ENCODE results near the gene FOXO3. TPM values are rescaled to one million over a fixed set of nuclear protein-coding genes. Genes with fewer than 3 reads are reported as not detected.

FOXO3 gene
- total and polyA plus RNA-seq, 2 of the 8 experiments (the other 6 are each of a cell fraction or from before 2014, with no cell fraction given) = 13.1 to 19.3 TPM

GRCh38 chr6:108591040-108591816 is 30.5 kb downstream of the FOXO3 start:
- H3K4ac ChIP-seq (replicated peaks; ENCODE audit: insufficient read length, low read depth, low read length) = no peak overlapping the region
- peaks cover 8% of the 10 kb centered on the region for H3K79me1 ChIP-seq (ENCODE audit: low read depth, low read length)
- DNase-seq (ENCODE audit: low read depth in 1 of 2, low spot score in 2 of 2) (no peak), FAIRE-seq (no peak)
- no peak overlapping the region for H2AK5ac ChIP-seq (ENCODE audit: low read depth, low read length)
- H2BK5ac ChIP-seq (ENCODE audit: low read depth, low read length) = no peak overlapping the region
- ChIA-PET POLR2A (ENCODE audit: partially characterized antibody) (interaction anchor here (1.0 to 1.1 kb wide), 2 partner anchors 12 to 255 kb away, joined by 3 read pairs; no protein-coding TSS in a partner anchor), CTCF (ENCODE audit: partially characterized antibody) (interaction anchor here (0.6 to 1.0 kb wide), 2 partner anchors 13 to 223 kb away, joined by 3 to 4 read pairs; no protein-coding TSS in a partner anchor)
- no peak overlapping the region for H4K5ac ChIP-seq (ENCODE audit: insufficient read length, low read depth, low read length)
- no peaks in the 10 kb centered on the region for H3K36me3 ChIP-seq (ENCODE audit: control insufficient read depth in 2 of 4, insufficient read depth in 4 of 4, low read length in 3 of 4)
- no peak overlapping the region for H2BK12ac ChIP-seq (ENCODE audit: low read depth, low read length)
- H2BK20ac ChIP-seq (ENCODE audit: low read length) = no peak overlapping the region
- no peak overlapping the region for H2BK15ac ChIP-seq (ENCODE audit: low read length)
- H3K18ac ChIP-seq (ENCODE audit: extremely low read depth, low read length) = no peak overlapping the region
- no peak overlapping the region for H2AFZ ChIP-seq (ENCODE audit: low read length)
- no peaks in the 10 kb centered on the region for H3K9me3 ChIP-seq (ENCODE audit: insufficient read depth in 2 of 2, low read depth in 1 of 2, low read length in 1 of 2)
- H4K8ac ChIP-seq (ENCODE audit: extremely low read depth, insufficient read depth, low read length) = no peak overlapping the region
- no peak overlapping the region for H3K9ac ChIP-seq (replicated peaks in 1 of 4; ENCODE audit: extremely low read depth in 1 of 4, low read depth in 3 of 4, low read length in 3 of 4)
- H4K91ac ChIP-seq (replicated peaks; ENCODE audit: insufficient read length, low read length) = no peak overlapping the region
- H3K4me1 ChIP-seq (replicated peaks in 1 of 4; ENCODE audit: control insufficient read depth in 3 of 4, insufficient read depth in 4 of 4, low read length in 3 of 4) = peaks cover 0 to 17% (median 12%) of the 10 kb centered on the region in 4 experiments; a peak in 6 of 7 replicates
- no peaks in the 10 kb centered on the region for H3K27me3 ChIP-seq (replicated peaks in 1 of 4; ENCODE audit: control insufficient read depth in 3 of 4, extremely low read depth in 1 of 4, insufficient read depth in 3 of 4, low read length in 3 of 4)
- no peak overlapping the region for H3K4me3 ChIP-seq (ENCODE audit: extremely low read depth in 1 of 4, insufficient read depth in 2 of 4, low read depth in 3 of 4, low read length in 4 of 4)
- H3K23ac ChIP-seq (ENCODE audit: insufficient read length) = no peak overlapping the region
- H3K79me2 ChIP-seq (ENCODE audit: control insufficient read depth in 1 of 2, insufficient read depth in 2 of 2, low read length in 2 of 2) = peaks cover 0 to 87% of the 10 kb centered on the region in 2 experiments; a peak in 2 of 4 replicates
- no peak overlapping the region for H3K14ac ChIP-seq (ENCODE audit: insufficient read length)
- H4K20me1 ChIP-seq (replicated peaks in 1 of 2; ENCODE audit: control insufficient read depth in 1 of 2, insufficient read depth in 2 of 2, low read length in 2 of 2) = no peaks in the 10 kb centered on the region
- H2BK120ac ChIP-seq (replicated peaks; ENCODE audit: low read depth, low read length) = no peak overlapping the region
- no peak overlapping the region for H3K56ac ChIP-seq (replicated peaks; ENCODE audit: insufficient read length, low read depth, low read length)
- 87% methylated on average over 8 of the region's 8 CpGs; no CpG with 5 or more reads in 1 of the 2 experiments for WGBS, 2 experiments (ENCODE audit: extremely low coverage in 1 of 2, insufficient coverage in 1 of 2, insufficient read length in 1 of 2, insufficient replicate concordance in 2 of 2, low coverage in 1 of 2, low lambda C conversion rate in 2 of 2, missing lambda C conversion rate in 1 of 2)
- no peaks in the 10 kb centered on the region for H3K23me2 ChIP-seq (ENCODE audit: low read depth, low read length)
- no peak overlapping the region for H3K27ac ChIP-seq (ENCODE audit: low read depth, low read length)
- no peak overlapping the region for H3K4me2 ChIP-seq (ENCODE audit: insufficient read depth in 1 of 2, low read depth in 2 of 2, low read length in 2 of 2)
- TF ChIP-seq EGR1 (IDR thresholded peaks at IDR 0.05; ENCODE audit: borderline replicate concordance, low read depth, low read length) = no peak
- no peak for TF ChIP-seq MAFK (IDR thresholded peaks at IDR 0.05; ENCODE audit: low read depth, low read length)
- TF ChIP-seq RNF2 (IDR thresholded peaks at IDR 0.05; ENCODE audit: borderline replicate concordance, low read depth, low read length, missing control alignments, poor library complexity, severe bottlenecking) = no peak
- TF ChIP-seq SAP30 (IDR thresholded peaks at IDR 0.05; ENCODE audit: insufficient read depth, insufficient replicate concordance, low read length) = no peak
- no peak for TF ChIP-seq TCF12 (IDR thresholded peaks at IDR 0.05; ENCODE audit: low read depth, low read length)
- no peak for TF ChIP-seq SRF (IDR thresholded peaks at IDR 0.05; ENCODE audit: low read depth, low read length)
- no peak for TF ChIP-seq YY1 (IDR thresholded peaks at IDR 0.05; ENCODE audit: low read depth, low read length)
- no peak for TF ChIP-seq POLR2A (IDR thresholded peaks at IDR 0.05; ENCODE audit: control extremely low read depth in 1 of 2, low read depth in 2 of 2, low read length in 2 of 2)
- TF ChIP-seq SIX5 (IDR thresholded peaks at IDR 0.05; ENCODE audit: low read depth, low read length) = no peak
- TF ChIP-seq CREB1 (IDR thresholded peaks at IDR 0.05) = no peak
- TF ChIP-seq CTBP2 (IDR thresholded peaks at IDR 0.05; ENCODE audit: borderline replicate concordance, insufficient read depth, insufficient read length, low read length) = no peak
- TF ChIP-seq SP1 (IDR thresholded peaks at IDR 0.05; ENCODE audit: low read depth, low read length) = no peak
- no peak for TF ChIP-seq TEAD4 (IDR thresholded peaks at IDR 0.05; ENCODE audit: low read depth, low read length)
- no peak for TF ChIP-seq SP4 (IDR thresholded peaks at IDR 0.05; ENCODE audit: low read length)
